Immature natural killer cell (primary cell): ENCODE measurements around the gene COL9A2. TPM values are rescaled to one million over a fixed set of nuclear protein-coding genes. Genes with fewer than 3 reads are reported as not detected.
A peak's percentile ranks its signal among the peaks of the same experiment; 100 is the strongest.

Experiments
- DNase-seq, 3 donors: peaks; one replicate each; pipeline ENCODE4 v3.0.0; 2022; ENCODE audit warnings: mixed read lengths in 1 of 3
- H3K27ac Mint-ChIP-seq, 6 donors: one replicate each; pipeline ENCODE4 v1.8.0; 2020; ENCODE audit warnings: mixed read lengths in 6 of 6, mild to moderate bottlenecking in 5 of 6, inconsistent platforms in 4 of 6, moderate library complexity in 3 of 6
- H3K27me3 Mint-ChIP-seq, 3 donors: one replicate each; pipeline ENCODE4 v1.8.0; 2020 to 2021; ENCODE audit warnings: low read depth in 3 of 3, mild to moderate bottlenecking in 3 of 3, mixed read lengths in 3 of 3, moderate library complexity in 3 of 3, inconsistent platforms in 1 of 3
- H3K36me3 Mint-ChIP-seq, 3 donors: one replicate each; pipeline ENCODE4 v1.8.0; 2020; ENCODE audit warnings: mixed read lengths in 3 of 3, inconsistent platforms in 2 of 3, mild to moderate bottlenecking in 2 of 3
- H3K4me1 Mint-ChIP-seq, 2 donors: one replicate each; pipeline ENCODE4 v1.8.0; 2020; ENCODE audit warnings: inconsistent platforms in 2 of 2, mild to moderate bottlenecking in 2 of 2, mixed read lengths in 2 of 2, moderate library complexity in 1 of 2
- H3K4me3 Mint-ChIP-seq, 5 donors: one replicate each; pipeline ENCODE4 v1.8.0; 2020; ENCODE audit warnings: mild to moderate bottlenecking in 5 of 5, mixed read lengths in 5 of 5, inconsistent platforms in 3 of 5, moderate library complexity in 3 of 5
- H3K9me3 Mint-ChIP-seq, 6 donors: one replicate each; pipeline ENCODE4 v1.8.0; 2020; ENCODE audit warnings: mild to moderate bottlenecking in 6 of 6, mixed read lengths in 6 of 6, inconsistent platforms in 4 of 6, moderate library complexity in 3 of 6
- polyA plus RNA-seq, 3 donors: library from polyadenylated mRNA; unstranded; fragments of 300-500 nt; fragmentation: Illumina TruSeq; gene quantifications; one replicate each; pipeline ENCODE4 v1.2.3, GENCODE V29; 2021

Gene COL9A2
- polyA plus RNA-seq, 3 donors from 2014 or later: 1.8 to 2.2 TPM; not detected in 1

GRCh38 chr1:40305451-40305850, 11.6 kb downstream of the COL9A2 start:
- no peak for DNase-seq
- H3K36me3 Mint-ChIP-seq: no peaks in the 10 kb centered on the region
- peaks cover 0 to 3% (median 0%) of the 10 kb centered on the region in 3 donors for H3K27me3 Mint-ChIP-seq
- H3K9me3 Mint-ChIP-seq: no peaks in the 10 kb centered on the region
- no peaks in the 10 kb centered on the region for H3K4me1 Mint-ChIP-seq
- no peak overlapping the region for H3K4me3 Mint-ChIP-seq
- no peak overlapping the region for H3K27ac Mint-ChIP-seq

- no peak overlapping the region for H3K27ac Mint-ChIP-seq
- H3K4me3 Mint-ChIP-seq: no peak overlapping the region
- H3K9me3 Mint-ChIP-seq: no peaks in the 10 kb centered on the region
- H3K27me3 Mint-ChIP-seq: peaks cover 0 to 5% (median 0%) of the 10 kb centered on the region in 3 donors
- no peaks in the 10 kb centered on the region for H3K4me1 Mint-ChIP-seq
- no peaks in the 10 kb centered on the region for H3K36me3 Mint-ChIP-seq
- DNase-seq: no peak
Measured at GRCh38 chr1:40303790-40304189, 13.3 kb downstream of the COL9A2 start.

GRCh38 chr1:40303051-40303771, 13.9 kb downstream of the COL9A2 start:
- H3K9me3 Mint-ChIP-seq: no peaks in the 10 kb centered on the region
- H3K36me3 Mint-ChIP-seq: no peaks in the 10 kb centered on the region
- peaks cover 0 to 5% (median 0%) of the 10 kb centered on the region in 3 donors for H3K27me3 Mint-ChIP-seq
- H3K27ac Mint-ChIP-seq: no peak overlapping the region
- H3K4me1 Mint-ChIP-seq: no peaks in the 10 kb centered on the region
- no peak for DNase-seq
- H3K4me3 Mint-ChIP-seq: no peak overlapping the region

- no peak for DNase-seq
- no peak overlapping the region for H3K4me3 Mint-ChIP-seq
- H3K9me3 Mint-ChIP-seq: no peaks in the 10 kb centered on the region
- no peaks in the 10 kb centered on the region for H3K4me1 Mint-ChIP-seq
- H3K27ac Mint-ChIP-seq: no peak overlapping the region
- peaks cover 0 to 5% (median 0%) of the 10 kb centered on the region in 3 donors for H3K27me3 Mint-ChIP-seq
- H3K36me3 Mint-ChIP-seq: no peaks in the 10 kb centered on the region
Measured at GRCh38 chr1:40302475-40302874, 14.6 kb downstream of the COL9A2 start.

GRCh38 chr1:40301541-40302299, 15.4 kb downstream of the COL9A2 start:
- H3K27ac Mint-ChIP-seq: no peak overlapping the region
- no peaks in the 10 kb centered on the region for H3K36me3 Mint-ChIP-seq
- no peak overlapping the region for H3K4me3 Mint-ChIP-seq
- peaks cover 0 to 5% (median 0%) of the 10 kb centered on the region in 3 donors for H3K27me3 Mint-ChIP-seq
- no peaks in the 10 kb centered on the region for H3K4me1 Mint-ChIP-seq
- H3K9me3 Mint-ChIP-seq: no peaks in the 10 kb centered on the region
- DNase-seq: no peak

- Mint-ChIP-seq H3K9me3 (no peaks in the 10 kb centered on the region), H3K36me3 (no peaks in the 10 kb centered on the region), H3K27me3 (peaks cover 0 to 4% (median 0%) of the 10 kb centered on the region in 3 donors), H3K27ac (no peak overlapping the region), H3K4me3 (no peak overlapping the region), H3K4me1 (no peaks in the 10 kb centered on the region)
- DNase-seq: no peak
Measured at GRCh38 chr1:40301066-40301465, 16.0 kb downstream of the COL9A2 start.

- no peak for DNase-seq
- Mint-ChIP-seq H3K36me3 (no peaks in the 10 kb centered on the region), H3K9me3 (no peaks in the 10 kb centered on the region), H3K27me3 (peaks cover 0 to 4% (median 0%) of the 10 kb centered on the region in 3 donors), H3K4me1 (no peaks in the 10 kb centered on the region), H3K27ac (no peak overlapping the region), H3K4me3 (no peak overlapping the region)
Measured at GRCh38 chr1:40300651-40301050, 16.4 kb downstream of the COL9A2 start.

GRCh38 chr1:40300249-40300567, 16.9 kb downstream of the COL9A2 start:
- no peaks in the 10 kb centered on the region for H3K4me1 Mint-ChIP-seq
- no peaks in the 10 kb centered on the region for H3K9me3 Mint-ChIP-seq
- no peak overlapping the region for H3K4me3 Mint-ChIP-seq
- H3K27ac Mint-ChIP-seq: no peak overlapping the region
- H3K36me3 Mint-ChIP-seq: no peaks in the 10 kb centered on the region
- peaks cover 0 to 4% (median 0%) of the 10 kb centered on the region in 3 donors for H3K27me3 Mint-ChIP-seq
- DNase-seq: no peak

GRCh38 chr1:40299366-40300248, 17.5 kb downstream of the COL9A2 start:
- no peak for DNase-seq
- Mint-ChIP-seq H3K36me3 (no peaks in the 10 kb centered on the region), H3K9me3 (no peaks in the 10 kb centered on the region), H3K4me1 (no peaks in the 10 kb centered on the region), H3K27me3 (peaks cover 0 to 2% (median 0%) of the 10 kb centered on the region in 3 donors), H3K27ac (no peak overlapping the region), H3K4me3 (no peak overlapping the region)

GRCh38 chr1:40291293-40291692, 25.8 kb downstream of the COL9A2 start:
- H3K27me3 Mint-ChIP-seq: peaks cover 0 to 5% (median 0%) of the 10 kb centered on the region in 3 donors
- no peaks in the 10 kb centered on the region for H3K4me1 Mint-ChIP-seq
- H3K27ac Mint-ChIP-seq: peak overlapping the region in 3 of 6 donors; percentile 12 to 40 (median 37)
- peaks cover 15 to 40% (median 31%) of the 10 kb centered on the region in 3 donors for H3K36me3 Mint-ChIP-seq
- no peak for DNase-seq
- H3K4me3 Mint-ChIP-seq: no peak overlapping the region
- no peaks in the 10 kb centered on the region for H3K9me3 Mint-ChIP-seq

- Mint-ChIP-seq H3K4me1 (peaks cover 0 to 5% of the 10 kb centered on the region in 2 donors), H3K36me3 (peaks cover 5 to 25% (median 9%) of the 10 kb centered on the region in 3 donors), H3K27ac (no peak overlapping the region), H3K4me3 (no peak overlapping the region), H3K27me3 (no peaks in the 10 kb centered on the region), H3K9me3 (no peaks in the 10 kb centered on the region)
- no peak for DNase-seq
Measured at GRCh38 chr1:40281853-40282252, 35.2 kb downstream of the COL9A2 start.

- DNase-seq: no peak
- H3K36me3 Mint-ChIP-seq: peaks cover 13 to 42% (median 22%) of the 10 kb centered on the region in 3 donors
- H3K27ac Mint-ChIP-seq: peak overlapping the region in 2 of 6 donors; percentile 21 to 23
- H3K27me3 Mint-ChIP-seq: peaks cover 0 to 2% (median 0%) of the 10 kb centered on the region in 3 donors
- peaks cover 0 to 2% of the 10 kb centered on the region in 2 donors for H3K4me1 Mint-ChIP-seq
- no peak overlapping the region for H3K4me3 Mint-ChIP-seq
- no peaks in the 10 kb centered on the region for H3K9me3 Mint-ChIP-seq
Measured at GRCh38 chr1:40276122-40276521, 41.0 kb downstream of the COL9A2 start.

GRCh38 chr1:40274331-40274730, 42.8 kb downstream of the COL9A2 start:
- Mint-ChIP-seq H3K36me3 (peaks cover 22 to 42% (median 23%) of the 10 kb centered on the region in 3 donors), H3K4me3 (no peak overlapping the region), H3K27ac (no peak overlapping the region), H3K27me3 (peaks cover 0 to 2% (median 0%) of the 10 kb centered on the region in 3 donors), H3K4me1 (no peaks in the 10 kb centered on the region), H3K9me3 (no peaks in the 10 kb centered on the region)
- no peak for DNase-seq
